Neuronal stem cell (in vitro differentiated cells): Measurements from ENCODE around the gene BAZ1B.

Source experiments
- DNase-seq: peaks from one replicate; pipeline ENCODE4 v3.0.0-alpha.2; 2013; ENCODE audit warnings: low spot score
- H2AFZ ChIP-seq: one replicate; pipeline ENCODE4 v1.6.1; 2013; ENCODE audit warnings: mild to moderate bottlenecking, low read length, inconsistent platforms
- H2AK5ac ChIP-seq: 2 replicates; pipeline ENCODE4 v1.6.1; 2013; ENCODE audit warnings: low read depth, mild to moderate bottlenecking, inconsistent platforms, low read length, moderate library complexity, mixed read lengths
- H2BK120ac ChIP-seq: 2 replicates; pipeline ENCODE4 v1.6.1; 2013; ENCODE audit warnings: low read depth, mild to moderate bottlenecking, inconsistent platforms, low read length, moderate library complexity, mixed read lengths
- H2BK12ac ChIP-seq: one replicate; pipeline ENCODE4 v1.6.1; 2013; ENCODE audit warnings: low read length, inconsistent platforms
- H2BK15ac ChIP-seq: 2 replicates; pipeline ENCODE4 v1.6.1; 2013; ENCODE audit warnings: mild to moderate bottlenecking, low read length, inconsistent platforms, mixed read lengths
- H2BK5ac ChIP-seq: one replicate; pipeline ENCODE4 v1.6.1; 2013; ENCODE audit warnings: inconsistent platforms, mild to moderate bottlenecking, low read length, moderate library complexity
- H3K14ac ChIP-seq: one replicate; pipeline ENCODE4 v1.6.1; 2013; ENCODE audit warnings: low read length, inconsistent platforms
- H3K18ac ChIP-seq: 2 replicates; pipeline ENCODE4 v1.6.1; 2013; ENCODE audit warnings: low read length, inconsistent platforms
- H3K23ac ChIP-seq: 2 replicates; pipeline ENCODE4 v1.6.1; 2013; ENCODE audit warnings: low read depth, mild to moderate bottlenecking, mixed read lengths, low read length, inconsistent platforms; ENCODE audit not compliant: poor library complexity
- H3K27ac ChIP-seq: replicated peaks from 3 replicates; pipeline ENCODE4 v1.5.1; 2013; ENCODE audit warnings: low read length, inconsistent platforms
- H3K27me3 ChIP-seq, 3 experiments: 2 replicates each; pipeline ENCODE4 v1.6.1; 2013; ENCODE audit warnings: low read length in 3 of 3, mild to moderate bottlenecking in 2 of 3, inconsistent platforms in 1 of 3, low read depth in 1 of 3, mixed read lengths in 1 of 3, moderate library complexity in 1 of 3; ENCODE audit not compliant: control insufficient read depth in 3 of 3, insufficient read depth in 3 of 3
- H3K36me3 ChIP-seq, 2 donors: replicated peaks in 1 of 2; 2 replicates each; pipeline ENCODE4 v1.6.1; 2013; ENCODE audit warnings: low read length in 2 of 2; ENCODE audit not compliant: control insufficient read depth in 2 of 2, insufficient read depth in 2 of 2
- H3K4ac ChIP-seq: 2 replicates; pipeline ENCODE4 v1.6.1; 2013; ENCODE audit warnings: inconsistent platforms, mild to moderate bottlenecking, low read length, moderate library complexity
- H3K4me1 ChIP-seq, 2 donors: 1 replicate in 1 of 2; 2 replicates in 1 of 2; pipeline ENCODE4 v1.6.1; 2013; ENCODE audit warnings: low read length in 2 of 2, low read depth in 1 of 2; ENCODE audit not compliant: control insufficient read depth in 2 of 2, insufficient read depth in 1 of 2
- H3K4me2 ChIP-seq: one replicate; pipeline ENCODE4 v1.6.1; 2013; ENCODE audit warnings: mild to moderate bottlenecking, low read length, inconsistent platforms; ENCODE audit not compliant: insufficient read depth, poor library complexity, severe bottlenecking
- H3K4me3 ChIP-seq, 2 donors: 2 replicates each; pipeline ENCODE4 v1.5.1; 2013; ENCODE audit warnings: low read length in 2 of 2, mild to moderate bottlenecking in 2 of 2, inconsistent platforms in 1 of 2, moderate library complexity in 1 of 2
- H3K79me1 ChIP-seq: one replicate; pipeline ENCODE4 v1.6.1; 2013; ENCODE audit warnings: low read depth, mild to moderate bottlenecking, inconsistent platforms, low read length, moderate library complexity
- H3K9ac ChIP-seq: one replicate; pipeline ENCODE4 v1.6.1; 2013; ENCODE audit warnings: mild to moderate bottlenecking, low read depth, low read length, inconsistent platforms; ENCODE audit not compliant: poor library complexity
- H3K9me3 ChIP-seq, 2 donors: replicated peaks in 1 of 2; 2 replicates each; pipeline versions ENCODE3 to v1.6.1; 2013; ENCODE audit warnings: low read length in 2 of 2, mild to moderate bottlenecking in 2 of 2, inconsistent platforms in 1 of 2, low read depth in 1 of 2, mixed read lengths in 1 of 2, moderate library complexity in 1 of 2; ENCODE audit not compliant: control insufficient read depth in 2 of 2, insufficient read depth in 1 of 2
- H4K8ac ChIP-seq: one replicate; pipeline ENCODE4 v1.6.1; 2013; ENCODE audit warnings: low read depth, mild to moderate bottlenecking, inconsistent platforms, low read length, moderate library complexity
- H4K91ac ChIP-seq: one replicate; pipeline ENCODE4 v1.6.1; 2013; ENCODE audit warnings: low read length, low read depth, mild to moderate bottlenecking, inconsistent platforms; ENCODE audit not compliant: poor library complexity
- WGBS, 2 donors: extraction: QIAGEN DNeasy Blood & Tissue Kit; methylation state at CpG; one replicate each; pipeline ENCODE4 v1.1.7; 2013; ENCODE audit warnings: missing lambda C conversion rate in 2 of 2, mixed read lengths in 1 of 2; ENCODE audit not compliant: insufficient read length in 2 of 2, insufficient replicate concordance in 1 of 2; ENCODE audit errors: extremely low coverage in 2 of 2; 5-methylcytosine and 5-hydroxymethylcytosine counted together

BAZ1B gene

GRCh38 chr7:73433924-73434700 lies 88.0 kb downstream of the BAZ1B start:
- WGBS, 2 donors: no CpG with 5 or more reads among the region's 110 CpGs
- no peak overlapping the region for H3K27ac ChIP-seq

GRCh38 chr7:73432676-73433075 lies 89.4 kb downstream of the BAZ1B start:
- Histone ChIP-seq H3K18ac (peak overlapping the region; percentile 19), H2AK5ac (no peak overlapping the region), H4K8ac (no peak overlapping the region), H3K14ac (no peak overlapping the region), H3K79me1 (peaks cover 1% of the 10 kb centered on the region), H3K36me3 (no peaks in the 10 kb centered on the region), H3K9ac (no peak overlapping the region), H2BK12ac (peak overlapping the region; percentile 33), H3K27me3 (peaks cover 0 to 12% (median 0%) of the 10 kb centered on the region in 3 experiments), H2BK120ac (no peak overlapping the region), H3K4ac (no peak overlapping the region), H3K4me3 (no peak overlapping the region), H3K23ac (no peak overlapping the region), H4K91ac (no peak overlapping the region), H3K4me2 (no peak overlapping the region), H2BK5ac (no peak overlapping the region), H2BK15ac (peak overlapping the region; percentile 83), H3K9me3 (peaks cover 5 to 11% of the 10 kb centered on the region in 2 donors), H2AFZ (no peak overlapping the region), H3K27ac (no peak overlapping the region), H3K4me1 (peaks cover 33 to 35% of the 10 kb centered on the region in 2 donors)
- no CpG with 5 or more reads among the region's 11 CpGs for WGBS, 2 donors
- no peak for DNase-seq

More at GRCh38 chr7:73433924-73434700, 88.0 kb downstream of the BAZ1B start:
- Histone ChIP-seq H3K36me3 (peaks cover 4 to 7% of the 10 kb centered on the region in 2 donors), H3K9ac (peak overlapping the region; percentile 74), H2AK5ac (peak overlapping the region; percentile 9), H3K4me3 (peak overlapping the region in 1 of 2 donors; percentile 78), H3K79me1 (peaks cover 1% of the 10 kb centered on the region), H2BK5ac (peak overlapping the region; percentile 29), H3K23ac (peak overlapping the region; percentile 94), H3K14ac (peak overlapping the region; percentile 92), H3K18ac (peak overlapping the region; percentile 97), H3K4me2 (peak overlapping the region; percentile 85), H2BK12ac (peak overlapping the region; percentile 61), H2BK120ac (peak overlapping the region; percentile 61), H3K4me1 (peaks cover 25 to 28% of the 10 kb centered on the region in 2 donors), H4K91ac (peak overlapping the region; percentile 5), H2BK15ac (peak overlapping the region; percentile 94), H3K27me3 (peaks cover 0 to 12% (median 0%) of the 10 kb centered on the region in 3 experiments), H4K8ac (no peak overlapping the region), H3K9me3 (peaks cover 5 to 11% of the 10 kb centered on the region in 2 donors), H3K4ac (peak overlapping the region; percentile 97), H2AFZ (no peak overlapping the region)
- DNase-seq: no peak

DNA sequence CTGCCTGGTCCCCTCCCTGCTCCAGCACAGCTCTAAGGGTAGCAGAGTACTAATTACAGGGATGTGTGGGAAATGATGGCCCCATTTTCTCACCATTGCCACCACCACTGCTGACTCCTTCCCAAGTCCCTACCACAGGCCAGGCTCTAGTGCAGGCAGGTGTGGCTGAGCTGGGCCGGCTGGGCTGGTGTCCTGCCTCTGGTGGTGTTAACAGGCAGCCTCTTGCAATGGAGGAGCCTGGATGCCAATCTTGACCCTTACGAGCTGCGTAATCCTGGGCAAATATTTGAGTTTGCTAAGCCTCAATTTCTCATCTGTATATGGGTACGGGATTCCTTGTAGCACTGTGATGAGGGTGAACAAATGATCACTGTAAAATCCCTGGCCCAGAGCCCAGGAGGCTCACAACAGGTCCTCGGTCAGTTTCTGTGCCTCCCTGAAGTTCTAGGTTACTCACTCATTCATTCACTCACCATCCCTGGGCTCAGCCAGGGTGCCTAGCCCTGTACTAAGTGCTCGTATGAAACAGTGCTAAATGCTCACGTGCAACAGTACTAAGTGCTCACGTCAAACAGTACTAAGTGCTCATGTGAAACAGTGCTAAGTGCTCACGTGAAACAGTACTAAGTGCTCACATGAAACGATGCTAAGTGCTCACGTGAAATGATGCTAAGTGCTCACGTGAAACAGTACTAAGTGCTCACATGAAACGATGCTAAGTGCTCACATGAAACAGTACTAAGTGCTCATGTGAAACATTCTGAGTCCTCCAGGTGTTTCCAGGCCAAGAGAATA lies 90.9 kb downstream of the BAZ1B start:
- no peak overlapping the region for H3K9ac ChIP-seq
- peak overlapping the region; percentile 14 for H3K4ac ChIP-seq
- H3K4me2 ChIP-seq: no peak overlapping the region
- H3K4me3 ChIP-seq: no peak overlapping the region
- H3K18ac ChIP-seq: peak overlapping the region; percentile 91
- H3K9me3 ChIP-seq: peaks cover 5 to 11% of the 10 kb centered on the region in 2 donors
- no peak overlapping the region for H3K23ac ChIP-seq
- H2BK12ac ChIP-seq: peak overlapping the region; percentile 98
- peaks cover 0 to 12% (median 0%) of the 10 kb centered on the region in 3 experiments for H3K27me3 ChIP-seq
- peak overlapping the region; percentile 33 for H3K27ac ChIP-seq
- no peak for DNase-seq
- H2AK5ac ChIP-seq: peak overlapping the region; percentile 44
- H3K4me1 ChIP-seq: peaks cover 28 to 29% of the 10 kb centered on the region in 2 donors
- H3K36me3 ChIP-seq: no peaks in the 10 kb centered on the region
- H2BK5ac ChIP-seq: peak overlapping the region; percentile 40
- peak overlapping the region; percentile 32 for H2BK120ac ChIP-seq
- peak overlapping the region; percentile 91 for H2BK15ac ChIP-seq
- H3K79me1 ChIP-seq: peaks cover 1% of the 10 kb centered on the region
- WGBS, 2 donors: no CpG with 5 or more reads among the region's 13 CpGs
- H4K91ac ChIP-seq: peak overlapping the region; percentile 85
- H3K14ac ChIP-seq: no peak overlapping the region
- no peak overlapping the region for H2AFZ ChIP-seq
- H4K8ac ChIP-seq: no peak overlapping the region
